Mesodermal cell (in vitro differentiated cells): Measurements from ENCODE around the gene COX10.

ENCODE experiments used
- H3K27ac ChIP-seq: 2 replicates; pipeline ENCODE4 v1.7.0; 2013; ENCODE audit warnings: mild to moderate bottlenecking, low read depth, low read length, moderate library complexity; ENCODE audit not compliant: severe bottlenecking
- H3K36me3 ChIP-seq: 2 replicates; pipeline ENCODE4 v1.7.1; 2013; ENCODE audit warnings: mild to moderate bottlenecking, low read length, moderate library complexity; ENCODE audit not compliant: control insufficient read depth, insufficient read depth
- H3K4me1 ChIP-seq: one replicate; pipeline ENCODE4 v1.7.1; 2013; ENCODE audit warnings: mild to moderate bottlenecking, low read length; ENCODE audit not compliant: insufficient read depth, control insufficient read depth, poor library complexity, severe bottlenecking
- H3K4me3 ChIP-seq: 2 replicates; pipeline ENCODE4 v1.7.0; 2013; ENCODE audit warnings: low read length, control low read depth, mild to moderate bottlenecking; ENCODE audit not compliant: insufficient read depth, poor library complexity, severe bottlenecking; ENCODE audit errors: extremely low read depth
- H3K9me3 ChIP-seq: 2 replicates; pipeline ENCODE4 v1.7.1; 2013; ENCODE audit warnings: mild to moderate bottlenecking, low read length, moderate library complexity; ENCODE audit not compliant: control insufficient read depth
- WGBS, 2 experiments: methylation state at CpG; one replicate each; pipeline ENCODE4 v1.1.5; 2013; ENCODE audit warnings: missing lambda C conversion rate in 2 of 2; ENCODE audit not compliant: insufficient coverage in 2 of 2; 5-methylcytosine and 5-hydroxymethylcytosine counted together

COX10 gene

DNA sequence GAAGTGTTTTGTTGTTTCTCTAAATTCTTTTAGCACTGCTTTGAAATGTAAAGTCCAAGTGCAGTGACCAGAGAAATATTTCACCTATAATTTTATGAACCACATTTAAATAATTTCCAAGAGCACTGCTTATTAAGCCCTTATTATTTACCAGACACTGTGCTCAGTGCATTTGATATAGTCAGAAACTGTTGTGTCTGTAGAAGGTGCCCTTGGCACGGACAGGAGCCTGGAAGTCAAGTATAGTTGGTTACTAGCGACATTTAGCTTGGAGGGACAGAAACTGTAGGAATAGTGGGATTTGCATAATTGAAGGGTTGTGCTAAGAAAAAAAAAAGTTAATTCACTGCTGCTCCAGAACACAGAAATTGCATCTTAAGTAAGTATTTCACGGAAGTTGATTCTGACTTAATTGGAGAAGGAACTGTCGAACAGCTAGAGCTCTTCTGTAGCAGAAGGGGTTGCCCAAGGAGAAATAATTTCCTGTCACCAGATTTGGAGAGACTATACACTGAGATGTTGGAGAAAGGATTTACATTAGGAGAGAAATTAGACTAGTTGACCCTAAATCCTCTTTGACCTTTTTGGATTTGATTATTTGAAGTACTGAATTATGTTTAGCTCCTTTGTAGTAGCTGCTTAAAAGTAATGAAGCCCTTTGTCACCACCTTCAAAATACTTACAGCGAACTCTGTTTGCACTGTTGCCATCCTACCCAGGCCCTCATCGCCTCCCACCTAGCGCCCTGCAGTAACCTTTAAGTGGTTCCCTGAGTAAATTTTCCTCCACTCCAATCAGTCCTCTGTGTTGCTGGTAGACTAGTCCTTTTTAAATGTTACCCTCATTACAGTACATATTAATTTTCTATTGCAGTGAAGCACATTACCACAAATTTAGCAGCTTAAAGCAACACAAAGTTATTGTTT is 25.6 kb downstream of the COX10 start:
- 86 to 93% methylated on average over 5 to 7 of the region's 7 CpGs for WGBS, 2 experiments
- H3K27ac ChIP-seq, result no peak overlapping the region
- H3K4me1 ChIP-seq, result no peaks in the 10 kb centered on the region
- no peaks in the 10 kb centered on the region for H3K9me3 ChIP-seq
- H3K4me3 ChIP-seq, result no peak overlapping the region
- no peaks in the 10 kb centered on the region for H3K36me3 ChIP-seq

DNA sequence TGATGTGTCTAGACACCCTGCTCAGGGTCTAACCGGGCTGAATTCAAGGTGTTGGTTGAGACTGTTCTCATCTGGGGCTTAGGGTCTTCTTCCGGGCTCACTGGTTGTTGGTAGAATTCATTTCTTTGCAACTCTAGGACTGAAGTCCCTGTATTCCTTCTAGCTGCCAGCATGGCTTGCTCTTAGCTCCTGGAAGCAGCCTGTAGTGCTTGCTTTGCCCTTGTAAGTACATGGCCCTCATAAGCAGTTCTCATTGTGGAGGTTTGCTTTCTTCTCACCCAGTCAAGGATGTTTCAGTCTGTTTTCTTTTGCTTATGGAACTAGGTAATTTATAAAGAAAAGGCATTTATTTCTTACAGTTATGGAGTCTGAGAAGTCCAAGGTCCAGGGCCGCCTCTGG is 26.3 kb downstream of the COX10 start:
- 92 to 100% methylated on average over 1 to 2 of the region's 3 CpGs for WGBS, 2 experiments
- H3K4me3 ChIP-seq, result no peak overlapping the region
- no peaks in the 10 kb centered on the region for H3K9me3 ChIP-seq
- no peaks in the 10 kb centered on the region for H3K4me1 ChIP-seq
- H3K27ac ChIP-seq, result no peak overlapping the region
- no peaks in the 10 kb centered on the region for H3K36me3 ChIP-seq

DNA sequence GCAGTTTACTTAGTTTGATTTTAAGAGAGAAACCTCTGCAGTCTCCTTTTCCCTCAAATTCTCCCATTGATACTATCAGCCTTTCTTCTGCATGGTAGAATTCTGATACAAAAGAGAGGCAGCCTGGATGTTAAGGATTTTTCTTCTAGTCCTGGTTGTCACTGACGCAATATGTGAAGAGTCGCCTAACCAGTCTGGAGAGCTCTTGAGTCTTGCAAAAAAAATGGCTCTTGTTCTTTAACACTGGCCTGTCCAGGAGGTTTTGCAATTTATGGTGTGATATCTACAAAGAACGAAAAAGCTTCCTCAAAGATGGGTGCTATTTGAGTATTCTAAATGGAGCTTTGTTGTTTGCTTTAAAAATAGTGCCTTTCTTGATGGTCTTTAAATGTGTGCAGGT is 28.9 kb downstream of the COX10 start:
- 95 to 100% methylated on average over 3 of the region's 3 CpGs for WGBS, 2 experiments
- no peak overlapping the region for H3K4me3 ChIP-seq
- no peaks in the 10 kb centered on the region for H3K4me1 ChIP-seq
- H3K27ac ChIP-seq, result no peak overlapping the region
- H3K9me3 ChIP-seq, result no peaks in the 10 kb centered on the region
- no peaks in the 10 kb centered on the region for H3K36me3 ChIP-seq

DNA sequence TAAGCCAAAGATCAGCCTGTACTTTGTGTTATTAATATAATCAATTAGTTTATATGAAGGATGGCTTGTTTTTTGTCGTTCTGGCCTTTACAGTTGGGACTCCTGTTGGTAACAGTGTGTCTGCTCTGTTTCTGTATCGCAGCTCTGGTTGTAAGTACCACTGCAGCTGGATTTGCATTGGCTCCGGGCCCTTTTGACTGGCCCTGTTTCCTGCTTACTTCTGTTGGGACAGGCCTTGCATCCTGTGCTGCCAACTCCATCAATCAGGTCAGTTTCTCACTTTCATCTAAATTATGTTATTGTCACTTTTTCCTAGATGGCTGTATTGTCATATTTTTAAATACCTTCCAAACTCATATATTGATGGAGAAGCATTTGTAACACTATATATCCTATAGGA is 32.7 kb downstream of the COX10 start:
- H3K36me3 ChIP-seq, result no peaks in the 10 kb centered on the region
- no peaks in the 10 kb centered on the region for H3K9me3 ChIP-seq
- no peaks in the 10 kb centered on the region for H3K4me1 ChIP-seq
- 86 to 100% methylated on average over 1 to 2 of the region's 3 CpGs for WGBS, 2 experiments
- H3K27ac ChIP-seq, result no peak overlapping the region
- H3K4me3 ChIP-seq, result no peak overlapping the region

DNA sequence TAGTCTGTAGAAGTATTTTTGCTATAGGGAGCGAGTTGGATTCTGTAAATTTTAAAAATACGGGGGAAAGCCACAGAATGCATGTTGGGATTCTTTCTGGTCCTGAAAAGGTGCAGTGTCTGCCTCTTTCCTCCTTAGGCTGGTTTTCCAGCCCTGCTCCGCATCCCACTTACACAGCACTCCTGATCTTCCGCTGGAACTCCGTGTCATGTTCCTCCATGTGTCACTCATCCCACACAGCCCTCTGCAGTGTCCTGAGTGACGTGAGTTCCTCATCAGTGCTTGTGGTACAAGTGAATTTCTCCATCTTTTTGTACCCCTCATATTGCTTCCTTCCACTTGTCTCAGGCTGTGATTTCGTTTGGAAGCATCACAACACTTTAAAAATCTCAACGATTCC is 34.5 kb downstream of the COX10 start:
- Histone ChIP-seq H3K27ac (no peak overlapping the region), H3K4me1 (no peaks in the 10 kb centered on the region), H3K4me3 (no peak overlapping the region), H3K36me3 (no peaks in the 10 kb centered on the region), H3K9me3 (no peaks in the 10 kb centered on the region)
- 88 to 97% methylated on average over 2 to 5 of the region's 8 CpGs for WGBS, 2 experiments

DNA sequence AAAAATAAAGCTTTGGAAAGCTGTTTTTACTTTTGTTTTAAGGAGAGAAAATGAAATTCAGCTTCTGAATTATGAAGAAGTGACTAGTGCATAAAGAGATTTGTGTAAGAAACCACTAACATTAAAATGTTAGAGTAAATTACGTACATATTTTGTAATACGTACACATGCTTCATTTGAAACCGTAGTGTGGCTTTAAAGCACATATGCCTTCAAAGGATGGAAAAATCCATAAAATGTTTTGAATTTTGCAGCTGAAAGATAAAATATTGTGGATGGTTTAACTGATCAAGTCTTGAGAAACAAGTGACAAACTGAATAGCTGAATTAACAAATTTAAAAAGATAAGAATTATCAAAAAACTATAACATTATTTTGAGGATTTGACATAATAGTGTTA is 35.4 kb downstream of the COX10 start:
- Histone ChIP-seq H3K27ac (no peak overlapping the region), H3K4me1 (no peaks in the 10 kb centered on the region), H3K9me3 (no peaks in the 10 kb centered on the region), H3K36me3 (no peaks in the 10 kb centered on the region), H3K4me3 (no peak overlapping the region)
- WGBS, 2 experiments, result 0% methylated on average over 1 of the region's 3 CpGs; no CpG with 5 or more reads in 1 of the 2 experiments

DNA sequence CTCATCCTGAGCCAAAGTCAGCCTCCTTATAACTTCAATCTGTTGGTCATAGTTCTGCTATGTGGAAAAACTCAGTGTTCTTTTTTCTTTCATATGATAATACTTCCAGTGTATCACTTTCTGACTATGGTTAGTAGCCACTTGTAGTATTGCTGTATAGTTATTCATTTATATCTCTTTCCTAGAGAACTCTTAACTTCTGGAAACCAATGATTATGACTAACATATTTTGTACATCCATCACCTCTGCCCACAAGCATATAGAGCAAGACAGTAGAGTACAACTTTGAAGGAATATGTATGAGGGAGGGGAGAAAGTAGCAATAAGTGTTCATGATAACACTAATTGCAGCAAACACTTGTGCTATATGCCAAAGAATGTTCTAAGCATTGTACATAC is 38.6 kb downstream of the COX10 start:
- H3K36me3 ChIP-seq, result no peaks in the 10 kb centered on the region
- no peak overlapping the region for H3K27ac ChIP-seq
- no peaks in the 10 kb centered on the region for H3K9me3 ChIP-seq
- no peaks in the 10 kb centered on the region for H3K4me1 ChIP-seq
- no peak overlapping the region for H3K4me3 ChIP-seq

DNA sequence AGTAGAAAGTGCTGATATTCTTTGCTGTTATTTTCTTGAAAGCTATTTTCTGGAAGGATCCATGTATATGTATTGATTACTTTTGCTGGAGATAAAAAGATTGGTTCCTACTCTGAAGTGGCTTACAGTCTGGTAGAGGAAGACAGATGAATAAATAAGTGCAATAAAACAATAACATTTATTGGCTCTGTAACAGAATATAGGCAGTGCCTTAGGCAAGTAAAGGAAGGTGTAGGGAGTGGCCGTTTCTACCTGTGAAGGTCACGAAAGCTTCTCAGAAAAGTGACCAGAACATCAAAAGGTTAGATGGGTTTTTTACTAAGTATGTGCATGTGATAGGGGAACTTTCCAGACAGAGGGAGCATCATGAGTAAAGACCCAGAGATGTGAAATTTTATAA is 43.1 kb downstream of the COX10 start:
- 90 to 96% methylated on average over 2 of the region's 2 CpGs for WGBS, 2 experiments
- Histone ChIP-seq H3K9me3 (no peaks in the 10 kb centered on the region), H3K36me3 (no peaks in the 10 kb centered on the region), H3K27ac (no peak overlapping the region), H3K4me3 (no peak overlapping the region), H3K4me1 (no peaks in the 10 kb centered on the region)

DNA sequence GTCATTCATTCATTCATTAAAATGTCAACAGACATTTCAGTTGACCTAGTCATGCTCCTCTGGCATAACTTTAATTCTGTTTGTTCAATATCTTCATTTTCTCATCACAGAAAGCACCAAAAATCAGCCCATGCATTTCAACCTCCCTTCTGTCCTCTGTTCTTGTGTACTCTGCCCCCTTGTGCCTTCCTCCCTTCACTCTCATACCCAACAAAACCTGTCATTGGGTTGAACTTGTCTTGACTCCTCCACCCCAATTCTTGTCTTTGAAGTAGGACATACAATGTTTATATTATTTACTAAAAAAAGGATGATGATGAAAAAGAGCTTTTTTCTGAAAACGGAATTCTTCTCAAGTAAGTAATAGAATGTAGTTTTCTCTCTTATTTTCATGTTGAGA is 43.8 kb downstream of the COX10 start:
- H3K9me3 ChIP-seq, result no peaks in the 10 kb centered on the region

DNA sequence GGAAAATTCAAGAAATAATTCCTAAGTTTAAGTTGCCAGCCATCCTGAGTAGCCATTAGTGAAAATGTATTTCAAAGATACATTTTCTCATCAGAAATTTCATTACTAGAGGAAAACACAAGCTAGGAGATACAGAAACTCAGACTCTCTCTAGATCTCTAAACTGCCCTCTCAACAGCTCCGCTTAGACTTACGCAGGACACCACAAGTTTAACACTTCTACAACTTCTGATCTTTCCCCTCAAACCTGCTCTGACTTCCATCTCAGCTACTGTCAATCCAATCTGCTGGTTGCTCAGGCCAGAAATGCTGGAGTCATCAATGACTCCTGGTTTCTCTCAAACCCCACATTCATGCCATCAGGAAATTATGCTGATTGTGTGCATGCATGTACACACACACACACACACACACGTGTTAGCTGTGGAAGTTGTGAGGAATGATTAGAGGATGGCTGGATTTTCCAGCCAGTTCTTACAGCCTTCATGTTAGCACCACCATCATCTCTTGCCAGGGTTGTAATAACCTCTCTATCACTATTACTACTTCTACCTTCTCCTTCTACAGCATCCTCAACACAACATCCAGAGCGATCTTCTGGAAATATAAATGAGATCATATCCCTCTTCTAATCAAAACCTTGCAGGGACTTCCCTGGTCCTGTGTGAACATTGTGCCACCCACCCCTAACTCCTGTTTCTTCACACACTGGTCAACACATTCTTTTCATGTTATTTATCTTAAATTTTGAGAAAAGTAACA is 47.1 kb downstream of the COX10 start:
- H3K4me3 ChIP-seq, result no peak overlapping the region
- 90 to 97% methylated on average over 3 of the region's 4 CpGs for WGBS, 2 experiments
- no peaks in the 10 kb centered on the region for H3K9me3 ChIP-seq
- H3K27ac ChIP-seq, result no peak overlapping the region
- H3K36me3 ChIP-seq, result no peaks in the 10 kb centered on the region
- no peaks in the 10 kb centered on the region for H3K4me1 ChIP-seq

More for the DNA sequence above, 43.8 kb downstream of the COX10 start:
- no peak overlapping the region for H3K4me3 ChIP-seq
- no CpG with 5 or more reads among the region's 1 CpG for WGBS, 2 experiments
- no peaks in the 10 kb centered on the region for H3K4me1 ChIP-seq
- no peaks in the 10 kb centered on the region for H3K36me3 ChIP-seq
- no peak overlapping the region for H3K27ac ChIP-seq

DNA sequence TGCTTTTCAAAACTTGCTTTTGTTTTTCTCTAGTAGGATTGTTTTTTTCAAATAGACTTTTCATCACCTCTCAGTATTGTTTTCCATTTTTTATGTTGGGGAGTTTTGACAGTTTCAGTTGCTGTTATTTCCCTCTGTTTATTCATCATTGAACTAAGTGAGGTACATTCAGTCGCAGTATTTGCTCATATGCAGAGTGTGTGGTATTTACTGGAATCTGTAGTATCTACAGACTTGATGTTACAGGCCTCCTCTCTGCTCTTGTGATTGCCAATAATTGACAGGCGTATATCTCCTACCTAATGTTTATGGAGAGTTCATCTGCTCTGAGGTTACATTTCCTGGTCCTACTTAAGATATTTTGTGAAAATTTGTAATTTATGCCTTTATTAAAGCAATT is 49.6 kb downstream of the COX10 start:
- Histone ChIP-seq H3K27ac (no peak overlapping the region), H3K4me1 (no peaks in the 10 kb centered on the region), H3K4me3 (no peak overlapping the region), H3K9me3 (no peaks in the 10 kb centered on the region), H3K36me3 (no peaks in the 10 kb centered on the region)
- WGBS, 2 experiments, result no CpG with 5 or more reads among the region's 2 CpGs
